Measurements from ENCODE around the gene H1-8.

DNA sequence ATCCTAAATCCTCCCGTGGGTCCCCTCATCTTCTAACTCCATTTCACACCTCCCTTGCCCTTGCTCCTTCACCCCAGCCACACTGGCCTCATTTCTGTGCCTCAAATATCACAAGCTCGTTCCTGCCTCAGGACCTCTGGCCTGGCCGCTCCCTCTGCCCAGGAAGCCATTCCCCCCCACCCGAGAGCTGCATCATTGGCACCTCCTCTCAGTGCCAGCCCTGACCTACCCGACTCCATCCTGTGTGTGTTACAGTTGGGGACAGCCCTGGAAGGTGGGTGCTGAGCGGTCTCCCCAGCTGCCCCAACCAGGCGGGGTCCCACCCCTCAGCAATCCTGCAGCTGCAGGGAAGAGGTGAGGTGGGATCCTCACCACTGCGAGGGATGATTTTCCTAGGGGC is 49.0 kb downstream of the H1-8 start:
- no peak for TF ChIP-seq POLR2A (IDR thresholded peaks at IDR 0.05)
- TF ChIP-seq, protein P1, sequence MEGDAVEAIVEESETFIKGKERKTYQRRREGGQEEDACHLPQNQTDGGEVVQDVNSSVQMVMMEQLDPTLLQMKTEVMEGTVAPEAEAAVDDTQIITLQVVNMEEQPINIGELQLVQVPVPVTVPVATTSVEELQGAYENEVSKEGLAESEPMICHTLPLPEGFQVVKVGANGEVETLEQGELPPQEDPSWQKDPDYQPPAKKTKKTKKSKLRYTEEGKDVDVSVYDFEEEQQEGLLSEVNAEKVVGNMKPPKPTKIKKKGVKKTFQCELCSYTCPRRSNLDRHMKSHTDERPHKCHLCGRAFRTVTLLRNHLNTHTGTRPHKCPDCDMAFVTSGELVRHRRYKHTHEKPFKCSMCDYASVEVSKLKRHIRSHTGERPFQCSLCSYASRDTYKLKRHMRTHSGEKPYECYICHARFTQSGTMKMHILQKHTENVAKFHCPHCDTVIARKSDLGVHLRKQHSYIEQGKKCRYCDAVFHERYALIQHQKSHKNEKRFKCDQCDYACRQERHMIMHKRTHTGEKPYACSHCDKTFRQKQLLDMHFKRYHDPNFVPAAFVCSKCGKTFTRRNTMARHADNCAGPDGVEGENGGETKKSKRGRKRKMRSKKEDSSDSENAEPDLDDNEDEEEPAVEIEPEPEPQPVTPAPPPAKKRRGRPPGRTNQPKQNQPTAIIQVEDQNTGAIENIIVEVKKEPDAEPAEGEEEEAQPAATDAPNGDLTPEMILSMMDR (IDR thresholded peaks at IDR 0.05): no peak

Data from heart left ventricle (tissue), 13 donors.